C4-2B (cell line): ENCODE results near the gene MMS22L.

Experiments
- H3K27ac ChIP-seq: fragments of 450-650 bp; 2 replicates; pipeline ENCODE4 v1.5.1; 2017
- ZFX ChIP-seq: fragments of 450-650 bp; IDR thresholded peaks from 2 replicates; pipeline ENCODE4 v1.6.1; 2017
- TF ChIP-seq, protein P1 (sequence below): fragments of 450-650 bp; conservative IDR thresholded peaks from 2 replicates; pipeline ENCODE4 v1.5.1; 2017; ENCODE audit warnings: mild to moderate bottlenecking

The MMS22L gene

DNA sequence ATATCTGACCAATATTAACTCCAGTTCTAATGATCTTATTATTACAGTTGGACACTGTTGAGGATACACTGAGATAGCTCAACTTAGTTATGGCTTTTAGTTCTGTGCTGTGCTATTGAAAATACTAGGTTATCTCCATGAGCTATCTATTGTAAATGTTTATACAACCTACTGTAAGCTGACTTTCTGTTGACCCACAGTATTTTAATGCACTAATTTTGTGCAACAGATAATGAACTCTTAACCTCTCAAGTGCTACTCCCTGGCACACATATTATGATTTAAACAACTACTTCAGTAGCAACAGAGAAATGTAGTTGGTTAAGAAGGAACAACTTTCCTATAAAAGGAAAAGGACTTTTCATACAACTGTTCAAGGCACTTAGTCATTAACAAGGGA is 5.2 kb upstream of the MMS22L start:
- TF ChIP-seq, protein P1, sequence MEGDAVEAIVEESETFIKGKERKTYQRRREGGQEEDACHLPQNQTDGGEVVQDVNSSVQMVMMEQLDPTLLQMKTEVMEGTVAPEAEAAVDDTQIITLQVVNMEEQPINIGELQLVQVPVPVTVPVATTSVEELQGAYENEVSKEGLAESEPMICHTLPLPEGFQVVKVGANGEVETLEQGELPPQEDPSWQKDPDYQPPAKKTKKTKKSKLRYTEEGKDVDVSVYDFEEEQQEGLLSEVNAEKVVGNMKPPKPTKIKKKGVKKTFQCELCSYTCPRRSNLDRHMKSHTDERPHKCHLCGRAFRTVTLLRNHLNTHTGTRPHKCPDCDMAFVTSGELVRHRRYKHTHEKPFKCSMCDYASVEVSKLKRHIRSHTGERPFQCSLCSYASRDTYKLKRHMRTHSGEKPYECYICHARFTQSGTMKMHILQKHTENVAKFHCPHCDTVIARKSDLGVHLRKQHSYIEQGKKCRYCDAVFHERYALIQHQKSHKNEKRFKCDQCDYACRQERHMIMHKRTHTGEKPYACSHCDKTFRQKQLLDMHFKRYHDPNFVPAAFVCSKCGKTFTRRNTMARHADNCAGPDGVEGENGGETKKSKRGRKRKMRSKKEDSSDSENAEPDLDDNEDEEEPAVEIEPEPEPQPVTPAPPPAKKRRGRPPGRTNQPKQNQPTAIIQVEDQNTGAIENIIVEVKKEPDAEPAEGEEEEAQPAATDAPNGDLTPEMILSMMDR, result no peak
- TF ChIP-seq ZFX, result no peak
- no peak overlapping the region for H3K27ac ChIP-seq

DNA sequence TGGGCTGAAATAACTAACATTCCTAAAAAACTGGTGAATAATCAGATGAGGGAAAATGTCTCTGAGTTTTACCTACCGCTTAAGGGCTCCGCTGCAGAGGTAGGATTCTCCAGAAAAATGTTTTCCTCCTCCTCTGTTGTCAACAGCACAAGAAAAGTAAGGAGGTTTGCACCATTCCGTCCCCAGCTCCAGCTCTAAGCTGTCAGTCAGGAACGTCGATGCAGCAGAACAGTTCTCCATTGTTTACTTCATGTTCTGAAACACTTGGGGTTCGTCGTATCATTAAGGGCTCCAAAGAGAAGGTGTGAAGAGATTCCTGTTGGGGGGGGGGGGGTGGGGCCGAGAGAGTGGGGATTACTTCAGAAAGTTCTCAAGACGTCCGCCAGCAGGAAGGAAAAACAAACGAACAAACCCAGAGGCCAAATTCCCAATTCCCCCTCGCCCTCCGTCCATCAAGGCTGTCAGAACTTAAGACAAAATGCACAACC is 734 bp downstream of the MMS22L start:
- TF ChIP-seq, protein P1, result no peak
- TF ChIP-seq ZFX, result no peak
- H3K27ac ChIP-seq, result peak overlapping the region; percentile 78

DNA sequence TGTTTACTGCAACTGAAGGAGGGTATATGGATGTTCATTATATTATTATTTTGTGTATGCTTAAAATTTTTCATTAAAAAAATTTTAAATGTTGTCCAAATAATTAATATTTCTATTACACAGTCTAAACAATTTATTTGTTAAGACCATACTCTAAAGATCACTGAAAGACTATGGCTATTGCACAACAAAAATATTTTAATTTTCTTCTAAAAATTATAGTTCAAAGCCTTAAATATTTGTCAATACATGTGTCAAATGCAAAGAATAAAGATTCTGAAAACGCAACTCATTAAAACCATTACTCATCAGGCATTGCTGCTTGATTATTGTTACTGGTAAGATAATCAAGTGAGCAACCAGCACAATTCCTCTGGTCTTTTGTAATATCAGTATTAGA is 2.2 kb downstream of the MMS22L start:
- no peak overlapping the region for H3K27ac ChIP-seq
- TF ChIP-seq ZFX, result no peak
- TF ChIP-seq, protein P1, result no peak

DNA sequence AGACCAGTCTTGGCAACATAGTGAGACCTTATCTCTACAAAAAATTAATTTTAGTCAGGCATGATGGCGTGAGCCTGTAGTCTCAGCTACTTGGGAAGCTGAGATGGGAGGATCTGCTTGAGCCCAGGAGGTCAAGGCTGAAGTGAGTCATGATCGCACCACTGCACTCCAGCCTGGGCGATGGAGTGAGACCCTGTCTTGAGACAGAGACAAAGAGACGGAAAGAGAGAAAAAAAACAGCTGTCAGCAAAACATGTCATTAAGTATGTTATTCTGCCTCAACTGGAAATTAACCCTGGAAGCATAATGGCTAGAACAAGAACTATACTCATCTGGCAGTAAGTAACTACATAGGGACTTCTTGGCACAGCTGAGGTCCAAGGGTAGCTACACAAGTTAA is 7.2 kb downstream of the MMS22L start:
- TF ChIP-seq, protein P1, result no peak
- no peak for TF ChIP-seq ZFX
- H3K27ac ChIP-seq, result no peak overlapping the region

DNA sequence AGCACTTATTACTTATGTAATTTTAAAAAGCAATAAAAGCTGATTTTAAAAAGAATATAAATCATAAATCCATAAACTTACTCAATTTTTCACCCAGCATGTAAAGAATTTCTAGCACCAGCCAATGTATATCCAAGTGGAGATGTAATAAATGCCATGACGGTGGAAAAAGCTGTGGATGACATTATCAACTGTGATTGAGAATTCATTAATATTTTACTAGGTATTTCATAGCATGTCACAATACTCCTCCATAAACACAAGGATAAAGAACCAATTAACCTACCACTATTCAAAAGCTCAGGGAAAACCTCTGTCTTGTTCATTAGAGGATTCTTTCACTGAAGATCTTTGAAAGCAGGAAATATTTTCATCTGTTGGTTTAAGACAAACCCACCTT is 13.2 kb downstream of the MMS22L start:
- H3K27ac ChIP-seq, result no peak overlapping the region
- TF ChIP-seq, protein P1, result no peak
- no peak for TF ChIP-seq ZFX

DNA sequence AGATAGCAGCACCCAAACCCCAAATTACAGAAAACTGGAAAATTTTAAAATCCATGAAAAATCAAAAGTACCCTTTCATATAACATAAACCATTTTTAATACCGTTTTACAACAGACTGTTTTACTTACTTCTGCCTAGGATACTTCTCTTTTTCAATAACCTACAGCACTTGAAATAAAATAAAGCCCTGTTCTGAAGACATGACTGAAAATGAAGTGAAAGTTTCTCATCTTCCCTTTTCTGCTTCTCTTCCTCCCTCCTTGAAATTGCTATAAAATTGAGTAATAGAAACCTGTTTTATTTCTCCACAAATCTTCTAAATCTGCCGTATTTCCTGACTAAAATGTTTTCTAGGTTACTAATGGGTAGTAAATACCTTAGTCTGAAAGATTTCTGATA is 20.3 kb downstream of the MMS22L start:
- no peak for TF ChIP-seq ZFX
- TF ChIP-seq, protein P1, result no peak
- H3K27ac ChIP-seq, result no peak overlapping the region

DNA sequence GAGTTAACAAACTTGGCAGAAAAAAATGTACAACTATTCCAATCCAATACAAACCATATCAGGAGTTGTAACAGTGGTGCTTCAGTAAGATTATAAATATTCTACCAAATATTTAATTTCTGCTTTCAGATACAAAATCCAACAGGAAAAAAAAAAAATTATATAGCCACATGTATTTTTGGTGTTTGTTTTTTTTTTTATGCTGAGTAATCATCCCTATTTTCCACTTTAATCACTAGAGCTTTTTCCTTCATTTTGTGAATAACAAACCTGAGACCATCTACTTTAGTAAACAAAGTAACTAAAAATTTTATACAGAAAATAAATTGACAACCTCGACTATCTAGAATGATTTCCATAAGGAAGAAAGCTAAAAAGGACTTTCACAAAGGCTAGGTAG is 36.2 kb downstream of the MMS22L start:
- TF ChIP-seq, protein P1, result no peak
- TF ChIP-seq ZFX, result no peak
- no peak overlapping the region for H3K27ac ChIP-seq
